K562 (cell line): ENCODE data around the gene MFSD12. TPM values are rescaled to one million over a fixed set of nuclear protein-coding genes. Genes with fewer than 3 reads are reported as not detected.
A peak's percentile ranks its signal among the peaks of the same experiment; 100 is the strongest.

Source experiments
- BHLHE40 ChIP-seq: IDR thresholded peaks from 2 replicates; pipeline ENCODE4 v1.6.1; 2011; ENCODE audit warnings: low read length, improper control_type of control experiment
- CC2D1A ChIP-seq: fragments of 450-650 bp; IDR thresholded peaks from 2 replicates; pipeline ENCODE4 v1.6.1; 2017; ENCODE audit warnings: mild to moderate bottlenecking
- CTBP1 ChIP-seq: fragments of 450-650 bp; IDR thresholded peaks from 2 replicates; pipeline ENCODE4 v1.6.1; 2016; ENCODE audit warnings: borderline replicate concordance
- FOXP4 ChIP-seq: sonication (generic); formaldehyde crosslinking; IDR thresholded peaks from 2 replicates; pipeline ENCODE4 v1.8.0; 2022; ENCODE audit warnings: mild to moderate bottlenecking, missing genetic modification reagents, borderline replicate concordance
- HMGXB4 ChIP-seq: sonication (generic); formaldehyde crosslinking; IDR thresholded peaks from 2 replicates; pipeline ENCODE4 v1.8.1; 2023; ENCODE audit warnings: mild to moderate bottlenecking, missing genetic modification reagents
- MAZ ChIP-seq, 2 experiments: fragments of 450-650 bp in 1 of 2; sonication (generic) in 1 of 2; formaldehyde crosslinking; IDR thresholded peaks in 1 of 2; conservative IDR thresholded peaks in 1 of 2; 2 replicates each; pipeline versions ENCODE4 v1.4.0 to v1.5.0; 2020; ENCODE audit warnings: mild to moderate bottlenecking in 1 of 2, missing genetic modification reagents in 1 of 2
- MCM5 ChIP-seq: fragments of 450-650 bp; IDR thresholded peaks from 2 replicates; pipeline ENCODE4 v1.6.1; 2016; ENCODE audit warnings: low read depth
- MECOM ChIP-seq: fragments of 250-450 bp; sonication (Bioruptor Pico); IDR thresholded peaks from 2 replicates; pipeline ENCODE4 v1.8.0; 2022; ENCODE audit warnings: inconsistent platforms
- MTF1 ChIP-seq: fragments of 250-450 bp; sonication (Bioruptor Pico); IDR thresholded peaks from 2 replicates; pipeline ENCODE4 v1.9.0; 2021; ENCODE audit warnings: moderate library complexity, mild to moderate bottlenecking, inconsistent platforms, borderline replicate concordance
- RB1 ChIP-seq: fragments of 450-650 bp; IDR thresholded peaks from 2 replicates; pipeline ENCODE4 v1.6.1; 2017; ENCODE audit warnings: low read depth, mild to moderate bottlenecking
- THAP12 ChIP-seq: fragments of 250-450 bp; sonication (Bioruptor Pico); IDR thresholded peaks from 2 replicates; pipeline ENCODE4 v1.9.0; 2021; ENCODE audit warnings: mild to moderate bottlenecking, inconsistent platforms
- USF1 ChIP-seq: sonication (generic); formaldehyde crosslinking; IDR thresholded peaks from 2 replicates; pipeline ENCODE4 v1.9.0; 2022; ENCODE audit warnings: mild to moderate bottlenecking, missing genetic modification reagents
- YY1 ChIP-seq, 3 experiments: IDR thresholded peaks; 2 replicates each; pipeline ENCODE4 v1.6.1; 2011; ENCODE audit warnings: low read length in 2 of 3, mild to moderate bottlenecking in 2 of 3, moderate library complexity in 2 of 3, borderline replicate concordance in 1 of 3, control low read depth in 1 of 3, low read depth in 1 of 3; ENCODE audit not compliant: insufficient read depth in 3 of 3, insufficient replicate concordance in 2 of 3, control insufficient read depth in 1 of 3, insufficient read length in 1 of 3; ENCODE audit errors: extremely low read depth in 1 of 3
- ZKSCAN8 ChIP-seq: fragments of 200-800 bp; sonication (Bioruptor generic); IDR thresholded peaks from 2 replicates; pipeline ENCODE4 v1.6.1; 2016; ENCODE audit warnings: missing genetic modification characterization, missing compliant biosample characterization
- ZNF146 ChIP-seq: IDR thresholded peaks from one replicate; pipeline ENCODE4 v1.6.1; 2018; ENCODE audit warnings: missing compliant biosample characterization; ENCODE audit not compliant: unreplicated experiment
- ZNF41 ChIP-seq: fragments of 250-450 bp; sonication (Bioruptor Pico); conservative IDR thresholded peaks from 2 replicates; pipeline ENCODE4 v1.4.0; 2020; ENCODE audit warnings: mild to moderate bottlenecking
- ZNF511 ChIP-seq: sonication (generic); formaldehyde crosslinking; IDR thresholded peaks from 2 replicates; pipeline ENCODE4 v1.8.0; 2022; ENCODE audit warnings: mild to moderate bottlenecking, missing genetic modification reagents
- ZNF717 ChIP-seq: fragments of 250-450 bp; sonication (Bioruptor Pico); IDR thresholded peaks from 2 replicates; pipeline ENCODE4 v1.5.0; 2021
- polyA plus RNA-seq, 8 experiments: library from polyadenylated mRNA; depleted of rRNA in 4 of 8; stranded (reverse) in 5 of 8; unstranded in 3 of 8; fragments of >200 nt; fragmentation: Nextera tagmentation in 2 of 8; fragmentation: Illumina TruSeq in 1 of 8; extraction: Ambion mirVana in 2 of 8; extraction: Trizol in 1 of 8; gene quantifications; 2 replicates each; pipeline versions ENCODE4 v1.2.1 to v1.2.3, GENCODE V29; 2011 to 2014; ENCODE audit warnings: inconsistent platforms in 1 of 8, missing spikeins in 1 of 8
- total RNA-seq, 7 experiments: library from RNA; depleted of rRNA in 6 of 7; stranded (reverse); fragments of >200 nt in 6 of 7; fragmentation: Illumina TruSeq in 2 of 7; extraction: Trizol in 2 of 7; gene quantifications; 2 replicates each; pipeline versions ENCODE4 v1.2.1 to v1.2.3, GENCODE V29; 2011 to 2021; ENCODE audit warnings: low replicate concordance in 1 of 7

MFSD12 gene
- total and polyA plus RNA-seq, 9 of the 15 experiments (the other 6 are each of a cell fraction or from before 2014, with no cell fraction given) = 0.69 to 112 (median 31.8) TPM

- TF ChIP-seq BHLHE40 = 0 out of 2 replicates have a peak, but pooled peaks have one; percentile 24
- peak; percentile 46 to 55; a peak in 1 of 4 replicates for TF ChIP-seq MAZ (CRISPR knock-in tag; conservative IDR thresholded peaks at IDR 0.05 in 1 of 2, IDR thresholded peaks at IDR 0.05 in 1 of 2)
- peak in 1 of 3 experiments; percentile 20 for TF ChIP-seq YY1 (IDR thresholded peaks at IDR 0.05; ENCODE audit: borderline replicate concordance in 1 of 3, control insufficient read depth in 1 of 3, extremely low read depth in 1 of 3, insufficient read depth in 3 of 3, insufficient read length in 1 of 3, insufficient replicate concordance in 2 of 3, low read depth in 1 of 3, low read length in 2 of 3)
- TF ChIP-seq RB1 = peak; percentile 62
- no peak for TF ChIP-seq USF1 (CRISPR knock-in tag)
- TF ChIP-seq FOXP4 = 0 out of 2 replicates have a peak, but pooled peaks have one; percentile 51
- no peak for TF ChIP-seq ZNF41 (CRISPR knock-in tag)
- no peak for TF ChIP-seq MCM5
- no peak for TF ChIP-seq MECOM (CRISPR knock-in tag)
- peak; percentile 69 for TF ChIP-seq CC2D1A
- no peak for TF ChIP-seq ZNF717 (CRISPR knock-in tag)
- peak; percentile 60; the same call in 1 of the 2 replicates for TF ChIP-seq CTBP1
- TF ChIP-seq HMGXB4 (CRISPR knock-in tag) = no peak
- no peak for TF ChIP-seq ZKSCAN8 (CRISPR knock-in tag)
- no peak for TF ChIP-seq ZNF146 (CRISPR knock-in tag)
- 0 out of 2 replicates have a peak, but pooled peaks have one; percentile 44 for TF ChIP-seq ZNF511
- no peak for TF ChIP-seq MTF1 (CRISPR knock-in tag)
- TF ChIP-seq THAP12 (CRISPR knock-in tag) = 0 out of 2 replicates have a peak, but pooled peaks have one; percentile 44
These were observed 12.4 kb downstream of the MFSD12 start (continued) for GRCh38 chr19:3544742-3545668.
